Mucosa of descending colon (tissue), 3 donors: ENCODE measurements around the gene GPC6. TPM values are rescaled to one million over a fixed set of nuclear protein-coding genes. Genes with fewer than 3 reads are reported as not detected.

Source experiments
- ATAC-seq: fragments of 200-7000 bp; cut with Tn5 transposase; one replicate; pipeline ENCODE4 v1.9.1; 2020; ENCODE audit warnings: mild to moderate bottlenecking, moderate library complexity
- DNase-seq, 3 donors: peaks; one replicate each; pipeline ENCODE4 v3.0.0-alpha.2; 2020
- H3K36me3 ChIP-seq: fragments of 200-600 bp; one replicate; pipeline ENCODE4 v1.8.0; 2021; ENCODE audit warnings: low read depth, mild to moderate bottlenecking
- H3K4me1 ChIP-seq: fragments of 200-600 bp; one replicate; pipeline ENCODE4 v1.8.0; 2021; ENCODE audit warnings: low read depth, mild to moderate bottlenecking
- H3K4me3 ChIP-seq: fragments of 200-600 bp; one replicate; pipeline ENCODE4 v1.8.0; 2021; ENCODE audit warnings: mild to moderate bottlenecking
- H3K9me3 ChIP-seq: fragments of 200-600 bp; one replicate; pipeline ENCODE4 v1.8.0; 2021; ENCODE audit warnings: mild to moderate bottlenecking
- CTCF ChIP-seq: fragments of 200-600 bp; IDR thresholded peaks from one replicate; pipeline ENCODE4 v1.8.0; 2022; ENCODE audit warnings: antibody characterized with exemption, mild to moderate bottlenecking
- intact Hi-C, 2 donors: fragments of 100-400 bp; cut with DNase I in 1 of 2; cut with micrococcal nuclease in 1 of 2; formaldehyde crosslinking; loops; one replicate each; pipeline versions ENCODE4 v1.11.0 to v1.11.1; 2022; cut with DNase I, micrococcal nuclease
- total RNA-seq, 3 donors: library from RNA; stranded (reverse); fragmentation: NEBNext Ultra II Directional in 2 of 3; extraction: Animal tissue kit (Norgen Biotek cat#: 25700) in 2 of 3; gene quantifications; one replicate each; pipeline versions ENCODE4 v1.2.1 to v1.2.4, GENCODE V29; 2021 to 2023
- donor health status: DM: no; HTN: no; CAD: no; lungs with moderate emphysema.
- donor health status: DM: no; HTN: no; CAD: no.
- donor health status: DM: no; HTN: yes; CAD: no.

The GPC6 gene
- total RNA-seq, 3 donors from 2014 or later = 2.7 to 11.3 (median 7.5) TPM

- no peak overlapping the region for H3K4me3 ChIP-seq
- TF ChIP-seq CTCF = no peak
- H3K4me1 ChIP-seq = no peaks in the 10 kb centered on the region
- intact Hi-C loops = no loop called here
- no peaks in the 10 kb centered on the region for H3K36me3 ChIP-seq
- H3K9me3 ChIP-seq = peaks cover 14% of the 10 kb centered on the region
- ATAC-seq = no peak
- no peak for DNase-seq
These were observed 245.7 kb downstream of the GPC6 start for GRCh38 chr13:93472296-93472695.

- Histone ChIP-seq H3K4me1 (no peaks in the 10 kb centered on the region), H3K36me3 (no peaks in the 10 kb centered on the region), H3K4me3 (no peak overlapping the region), H3K9me3 (peaks cover 14% of the 10 kb centered on the region)
- intact Hi-C loops = no loop called here
- no peak for TF ChIP-seq CTCF
- DNase-seq (peak in 1 of 3 donors; percentile 28), ATAC-seq (no peak)
These were observed 246.2 kb downstream of the GPC6 start for GRCh38 chr13:93472814-93473296.

- intact Hi-C loops = no loop called here
- no peak for ATAC-seq
- peaks cover 14% of the 10 kb centered on the region for H3K9me3 ChIP-seq
- no peaks in the 10 kb centered on the region for H3K4me1 ChIP-seq
- no peak overlapping the region for H3K4me3 ChIP-seq
- TF ChIP-seq CTCF = no peak
- DNase-seq = peak in 1 of 3 donors; percentile 1
- H3K36me3 ChIP-seq = no peaks in the 10 kb centered on the region
These were observed 247.0 kb downstream of the GPC6 start for GRCh38 chr13:93473441-93474270.

- no peak for ATAC-seq
- TF ChIP-seq CTCF = no peak
- Histone ChIP-seq H3K36me3 (no peaks in the 10 kb centered on the region), H3K9me3 (peaks cover 9% of the 10 kb centered on the region), H3K4me1 (no peaks in the 10 kb centered on the region), H3K4me3 (no peak overlapping the region)
- DNase-seq = no peak
- intact Hi-C loops = no loop called here
These were observed 249.6 kb downstream of the GPC6 start for GRCh38 chr13:93476175-93476574.

- no peak for TF ChIP-seq CTCF
- no peaks in the 10 kb centered on the region for H3K4me1 ChIP-seq
- DNase-seq (no peak), ATAC-seq (no peak)
- H3K36me3 ChIP-seq = no peaks in the 10 kb centered on the region
- intact Hi-C loops = no loop called here
- H3K4me3 ChIP-seq = no peak overlapping the region
- H3K9me3 ChIP-seq = peaks cover 6% of the 10 kb centered on the region
These were observed 250.6 kb downstream of the GPC6 start for GRCh38 chr13:93477238-93477637.
